ENCODE data around the gene CNTNAP4.

Gene CNTNAP4

GRCh38 chr16:76396977-76397376 lies 119.8 kb downstream of the CNTNAP4 start:
- no peak for DNase-seq (ENCODE audit: low read depth)

DNA sequence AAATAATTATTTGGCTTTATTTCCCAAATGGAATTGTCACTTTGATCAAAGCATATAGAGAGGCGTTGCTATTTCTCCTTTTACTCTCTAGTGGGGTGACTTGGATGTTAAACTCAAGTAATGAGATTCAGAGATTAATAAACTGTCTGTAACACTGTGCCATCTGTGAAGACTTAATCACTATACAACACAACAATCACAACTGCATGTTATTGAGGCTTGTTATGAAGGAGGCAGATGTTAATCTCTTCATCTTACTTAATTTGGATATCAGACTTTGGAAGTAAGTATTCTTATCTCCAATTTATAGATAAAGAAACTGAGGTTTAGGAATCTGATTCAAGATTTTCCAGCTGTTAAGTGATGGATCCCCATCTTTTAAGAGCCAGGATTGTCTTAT lies 132.5 kb downstream of the CNTNAP4 start:
- DNase-seq (ENCODE audit: low read depth): no peak

DNA sequence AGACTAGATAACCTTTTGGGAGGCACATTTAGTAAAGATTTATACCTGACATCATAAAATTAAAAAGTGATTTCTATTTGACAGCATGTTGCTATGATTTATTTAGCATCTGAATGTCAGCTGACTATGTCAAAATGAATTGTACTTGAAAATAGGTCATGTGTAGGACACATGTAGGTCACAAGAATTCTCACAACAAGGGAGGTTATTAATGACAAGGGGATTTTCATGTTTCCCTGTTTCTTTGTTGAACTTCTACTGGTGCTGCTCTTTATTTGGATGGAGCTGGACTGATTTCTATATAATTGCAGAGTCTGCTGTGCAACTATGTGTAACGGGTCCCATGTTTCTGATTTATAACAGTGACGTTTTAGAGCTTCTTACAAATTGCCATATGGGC lies 144.4 kb downstream of the CNTNAP4 start:
- DNase-seq (ENCODE audit: low read depth): no peak

DNA sequence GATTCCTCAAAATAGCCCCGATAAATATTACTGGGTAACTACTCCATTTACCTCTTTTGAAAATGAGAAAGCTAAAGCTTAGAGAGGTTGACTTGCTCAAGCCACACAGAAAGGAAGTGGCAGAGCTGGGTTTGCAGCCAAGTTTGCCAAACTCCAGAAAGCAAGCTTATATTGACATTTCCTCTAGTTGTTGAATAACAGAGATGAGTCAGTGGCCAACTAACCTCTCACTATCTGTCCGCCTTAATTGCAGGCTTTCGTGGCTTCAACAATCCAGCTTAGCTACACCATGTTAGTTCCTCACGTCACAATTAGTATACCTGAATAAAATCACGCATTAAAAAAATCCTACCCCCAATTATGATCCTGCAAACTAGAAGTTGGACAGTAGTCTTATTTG lies 151.7 kb downstream of the CNTNAP4 start:
- no peak for DNase-seq (ENCODE audit: low read depth)

DNA sequence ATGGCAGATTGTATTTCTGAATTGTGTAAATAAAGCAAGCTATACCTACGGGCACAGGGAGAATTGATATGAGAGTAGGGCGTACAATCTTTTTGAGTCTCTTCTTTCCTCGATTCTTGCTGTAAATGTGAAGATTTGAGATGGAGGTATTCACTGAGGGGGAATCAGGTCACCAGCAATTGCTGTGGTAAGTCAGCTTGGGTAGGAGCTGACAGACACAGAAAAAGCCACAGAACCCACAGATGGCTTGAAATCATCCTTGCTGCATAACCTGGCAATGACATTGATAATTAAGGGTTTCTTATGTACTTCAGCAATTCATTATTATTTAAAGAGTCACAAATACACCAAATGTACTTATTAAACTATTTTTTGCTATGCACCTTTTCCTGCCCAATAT lies 164.2 kb downstream of the CNTNAP4 start:
- no peak for DNase-seq (ENCODE audit: low read depth)

GRCh38 chr16:76441876-76442275 lies 164.7 kb downstream of the CNTNAP4 start:
- DNase-seq (ENCODE audit: low read depth): no peak

DNA sequence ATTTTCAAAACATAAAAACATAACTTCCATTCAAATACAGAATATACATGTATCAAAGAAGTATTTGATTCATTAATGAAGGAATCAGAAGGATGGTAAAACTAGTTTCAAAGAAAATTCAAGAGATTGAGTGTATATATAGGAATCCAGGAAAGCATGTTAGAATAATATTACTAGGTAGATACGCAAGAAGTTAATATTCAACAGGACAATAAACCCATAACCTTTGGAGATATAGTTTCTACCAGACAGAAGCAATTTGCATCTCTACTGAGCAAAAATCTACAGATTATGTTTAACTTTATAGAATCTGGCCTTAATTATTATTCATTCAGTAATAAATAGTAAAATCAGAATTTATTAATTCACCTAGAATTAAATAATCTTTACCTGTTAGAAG lies 166.8 kb downstream of the CNTNAP4 start:
- DNase-seq (ENCODE audit: low read depth): no peak

DNA sequence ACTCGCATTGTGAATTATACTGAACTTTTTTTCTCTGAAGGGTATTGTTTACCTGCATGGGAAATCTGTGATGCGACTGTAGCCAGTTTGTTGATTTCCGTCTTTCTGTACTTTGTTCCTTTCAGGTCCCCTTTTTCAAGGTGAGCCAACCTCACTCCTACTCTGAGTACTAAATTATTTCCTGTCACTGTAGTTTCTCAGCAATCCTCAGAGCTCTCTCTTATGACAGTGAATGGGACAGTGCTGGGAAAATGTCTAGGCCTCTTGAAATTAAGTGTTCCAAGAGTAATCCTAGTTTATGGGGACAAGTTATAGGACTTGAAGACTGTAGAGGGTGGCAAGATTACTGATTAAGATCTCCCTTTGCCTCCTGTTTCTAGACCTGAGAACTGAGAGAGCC lies 167.6 kb downstream of the CNTNAP4 start:
- no peak for DNase-seq (ENCODE audit: low read depth)

DNA sequence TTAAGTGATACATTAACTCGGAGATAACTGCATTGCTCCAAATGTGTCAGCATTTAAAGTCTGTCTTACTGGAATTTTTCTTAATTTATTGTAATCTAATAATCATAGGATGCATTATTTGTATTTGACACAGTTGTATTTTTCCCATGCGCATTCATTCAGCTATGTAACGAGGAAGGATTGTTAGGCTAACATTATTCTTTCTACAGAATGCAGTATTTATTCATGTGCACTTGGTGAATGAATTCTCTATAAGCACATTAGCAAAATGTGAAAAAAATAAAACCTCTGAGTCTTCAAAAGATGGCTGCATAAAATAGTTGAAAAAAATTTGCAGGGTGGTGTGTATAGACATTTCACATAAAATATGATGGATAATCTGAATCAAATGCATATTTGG lies 168.6 kb downstream of the CNTNAP4 start:
- no peak for DNase-seq (ENCODE audit: low read depth)

- DNase-seq (ENCODE audit: low read depth): no peak
Observed at GRCh38 chr16:76446251-76446650, 169.1 kb downstream of the CNTNAP4 start.

- DNase-seq (ENCODE audit: low read depth): no peak
Observed at GRCh38 chr16:76450890-76451289, 173.7 kb downstream of the CNTNAP4 start.

GRCh38 chr16:76455257-76455656 lies 178.1 kb downstream of the CNTNAP4 start:
- no peak for DNase-seq (ENCODE audit: low read depth)

GRCh38 chr16:76456016-76456415 lies 178.8 kb downstream of the CNTNAP4 start:
- no peak for DNase-seq (ENCODE audit: low read depth)

- no peak for DNase-seq (ENCODE audit: low read depth)
Observed at GRCh38 chr16:76459111-76459510, 181.9 kb downstream of the CNTNAP4 start.

DNA sequence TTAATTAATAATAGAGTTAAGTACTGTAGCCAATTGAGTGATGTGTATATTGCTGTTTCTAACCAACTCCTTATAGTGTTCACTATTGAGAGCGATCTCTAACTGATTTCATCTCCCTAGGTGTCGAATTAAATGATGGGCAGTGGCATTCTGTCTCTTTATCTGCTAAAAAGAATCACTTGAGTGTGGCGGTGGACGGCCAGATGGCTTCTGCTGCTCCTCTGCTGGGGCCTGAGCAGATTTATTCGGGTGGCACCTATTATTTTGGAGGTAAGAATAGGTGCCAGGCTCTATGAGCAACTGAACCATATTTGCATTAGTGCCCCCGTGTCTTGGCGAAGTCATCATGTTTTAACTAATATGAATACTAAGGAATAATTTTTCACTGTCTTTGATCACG lies 184.6 kb downstream of the CNTNAP4 start:
- no peak for DNase-seq (ENCODE audit: low read depth)

- DNase-seq (ENCODE audit: low read depth): no peak
Observed at GRCh38 chr16:76464955-76465620, 187.9 kb downstream of the CNTNAP4 start.

- no peak for DNase-seq (ENCODE audit: low read depth)
Observed at GRCh38 chr16:76466871-76467270, 189.7 kb downstream of the CNTNAP4 start.

- DNase-seq (ENCODE audit: low read depth): no peak
Observed at GRCh38 chr16:76474048-76474447, 196.8 kb downstream of the CNTNAP4 start.

GRCh38 chr16:76478105-76478504 lies 200.9 kb downstream of the CNTNAP4 start:
- no peak for DNase-seq (ENCODE audit: low read depth)

GRCh38 chr16:76483307-76483909 lies 206.2 kb downstream of the CNTNAP4 start:
- DNase-seq (ENCODE audit: low read depth): no peak

- no peak for DNase-seq (ENCODE audit: low read depth)
Observed at GRCh38 chr16:76484020-76484419, 206.8 kb downstream of the CNTNAP4 start.

GRCh38 chr16:76486740-76487139 lies 209.5 kb downstream of the CNTNAP4 start:
- DNase-seq (ENCODE audit: low read depth): no peak

GRCh38 chr16:76487411-76488064 lies 210.3 kb downstream of the CNTNAP4 start:
- DNase-seq (ENCODE audit: low read depth): no peak

DNA sequence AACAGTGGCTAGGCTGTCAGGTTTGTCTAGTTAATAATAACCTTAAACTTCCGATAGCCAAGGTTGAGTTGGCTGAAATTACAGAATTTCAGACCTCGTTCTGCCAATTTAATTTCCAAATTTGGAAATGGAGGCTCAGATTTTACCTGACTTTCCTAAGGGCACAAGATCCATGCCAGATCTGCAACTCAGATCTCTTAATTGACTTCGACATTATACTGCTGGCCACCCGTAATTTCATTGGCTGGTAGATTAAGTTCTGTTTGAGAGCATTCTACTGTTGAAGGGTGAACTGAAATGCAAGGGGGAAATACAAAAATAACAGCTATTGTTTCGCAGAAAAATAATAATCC lies 210.8 kb downstream of the CNTNAP4 start:
- no peak for DNase-seq (ENCODE audit: low read depth)
